NB4 (cell line): Measurements from ENCODE around the gene OTUD7B.

Source experiments
- DNase-seq: peaks from one replicate; pipeline ENCODE4 v3.0.0; 2010; ENCODE audit warnings: low read depth
- H3K4me3 ChIP-seq: one replicate; pipeline ENCODE4 v1.5.1; 2011; ENCODE audit warnings: mild to moderate bottlenecking, low read depth, low read length, moderate library complexity
- MYC ChIP-seq: IDR thresholded peaks from 2 replicates; pipeline ENCODE4 v1.6.1; 2011; ENCODE audit warnings: low read depth, low read length
- POLR2A ChIP-seq: IDR thresholded peaks from 2 replicates; pipeline ENCODE4 v1.6.1; 2011; ENCODE audit warnings: mild to moderate bottlenecking; ENCODE audit not compliant: insufficient read length; ENCODE audit errors: extremely low read depth
- TF ChIP-seq, protein P1 (sequence below): IDR thresholded peaks from 2 replicates; pipeline ENCODE4 v1.6.1; 2011; ENCODE audit warnings: low read depth, low read length
- TF ChIP-seq, protein P2 (sequence below): IDR thresholded peaks from one replicate; pipeline ENCODE4 v1.5.1; 2012; ENCODE audit warnings: low read depth, low read length

Gene OTUD7B

DNA sequence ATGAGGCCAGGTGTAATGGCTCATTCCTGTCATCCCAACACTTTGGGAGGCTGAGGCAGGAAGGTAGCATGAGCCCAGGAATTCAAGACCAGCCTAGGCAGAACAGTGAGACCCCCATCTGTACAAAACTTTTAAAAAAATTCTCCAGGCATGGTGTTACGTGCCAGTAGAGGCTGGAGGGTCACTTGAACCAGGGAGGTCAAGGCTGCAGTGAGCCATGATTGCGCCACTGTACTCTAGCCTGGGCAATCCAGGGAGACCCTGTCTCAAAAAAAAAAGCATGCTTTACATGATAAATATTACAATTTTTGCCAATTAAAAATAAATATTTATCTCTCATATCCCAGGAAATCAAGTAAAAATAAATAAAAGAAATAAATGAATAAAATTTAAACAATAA, 39.4 kb upstream of the OTUD7B start:
- DNase-seq, result no peak
- TF ChIP-seq, protein P1, sequence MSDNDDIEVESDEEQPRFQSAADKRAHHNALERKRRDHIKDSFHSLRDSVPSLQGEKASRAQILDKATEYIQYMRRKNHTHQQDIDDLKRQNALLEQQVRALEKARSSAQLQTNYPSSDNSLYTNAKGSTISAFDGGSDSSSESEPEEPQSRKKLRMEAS, result no peak
- no peak for TF ChIP-seq MYC
- TF ChIP-seq, protein P2, sequence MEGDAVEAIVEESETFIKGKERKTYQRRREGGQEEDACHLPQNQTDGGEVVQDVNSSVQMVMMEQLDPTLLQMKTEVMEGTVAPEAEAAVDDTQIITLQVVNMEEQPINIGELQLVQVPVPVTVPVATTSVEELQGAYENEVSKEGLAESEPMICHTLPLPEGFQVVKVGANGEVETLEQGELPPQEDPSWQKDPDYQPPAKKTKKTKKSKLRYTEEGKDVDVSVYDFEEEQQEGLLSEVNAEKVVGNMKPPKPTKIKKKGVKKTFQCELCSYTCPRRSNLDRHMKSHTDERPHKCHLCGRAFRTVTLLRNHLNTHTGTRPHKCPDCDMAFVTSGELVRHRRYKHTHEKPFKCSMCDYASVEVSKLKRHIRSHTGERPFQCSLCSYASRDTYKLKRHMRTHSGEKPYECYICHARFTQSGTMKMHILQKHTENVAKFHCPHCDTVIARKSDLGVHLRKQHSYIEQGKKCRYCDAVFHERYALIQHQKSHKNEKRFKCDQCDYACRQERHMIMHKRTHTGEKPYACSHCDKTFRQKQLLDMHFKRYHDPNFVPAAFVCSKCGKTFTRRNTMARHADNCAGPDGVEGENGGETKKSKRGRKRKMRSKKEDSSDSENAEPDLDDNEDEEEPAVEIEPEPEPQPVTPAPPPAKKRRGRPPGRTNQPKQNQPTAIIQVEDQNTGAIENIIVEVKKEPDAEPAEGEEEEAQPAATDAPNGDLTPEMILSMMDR, result no peak
- no peak overlapping the region for H3K4me3 ChIP-seq

DNA sequence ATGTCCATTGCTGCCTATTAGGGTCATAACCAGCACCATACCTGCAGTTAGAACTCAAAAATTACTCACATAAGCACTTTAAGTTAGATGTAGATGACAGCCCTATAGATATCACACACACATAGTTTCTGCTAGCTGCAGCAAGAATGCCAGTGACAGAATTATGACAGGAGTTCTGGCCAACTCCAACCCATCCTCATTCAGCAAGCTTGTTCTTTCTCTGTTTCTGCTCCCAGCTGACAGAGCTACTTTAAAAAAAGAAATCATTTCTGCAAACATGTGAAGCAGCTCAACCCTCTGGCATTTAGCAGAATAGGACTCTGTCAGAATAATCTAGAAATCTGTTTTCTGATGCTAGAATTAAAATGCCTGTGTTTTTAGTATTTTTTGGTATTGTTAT, 23.8 kb upstream of the OTUD7B start:
- TF ChIP-seq, protein P1, result no peak
- TF ChIP-seq, protein P2, result no peak
- TF ChIP-seq POLR2A (no peak), MYC (no peak)
- no peak overlapping the region for H3K4me3 ChIP-seq
- no peak for DNase-seq

DNA sequence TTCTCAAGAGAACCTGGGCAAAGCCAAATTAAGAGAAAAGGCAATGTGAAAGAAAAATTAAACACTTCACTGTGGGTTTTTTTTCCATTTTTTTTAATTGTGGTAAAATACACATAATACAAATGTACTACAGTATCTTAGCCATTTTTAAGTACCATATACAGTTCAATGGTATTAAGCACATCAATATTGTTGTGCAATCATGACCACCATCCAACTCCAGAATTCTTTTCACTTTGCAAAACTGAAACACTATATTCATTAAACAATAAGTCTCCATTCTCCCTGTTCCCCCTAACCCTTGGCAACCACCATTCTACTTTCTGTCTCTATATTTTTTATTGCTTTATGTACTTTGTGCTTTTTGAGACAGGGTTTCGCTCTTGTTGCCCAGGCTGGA, 17.8 kb upstream of the OTUD7B start:
- DNase-seq, result no peak
- TF ChIP-seq POLR2A (no peak), MYC (no peak)
- TF ChIP-seq, protein P2, result no peak
- TF ChIP-seq, protein P1, result no peak
- no peak overlapping the region for H3K4me3 ChIP-seq

DNA sequence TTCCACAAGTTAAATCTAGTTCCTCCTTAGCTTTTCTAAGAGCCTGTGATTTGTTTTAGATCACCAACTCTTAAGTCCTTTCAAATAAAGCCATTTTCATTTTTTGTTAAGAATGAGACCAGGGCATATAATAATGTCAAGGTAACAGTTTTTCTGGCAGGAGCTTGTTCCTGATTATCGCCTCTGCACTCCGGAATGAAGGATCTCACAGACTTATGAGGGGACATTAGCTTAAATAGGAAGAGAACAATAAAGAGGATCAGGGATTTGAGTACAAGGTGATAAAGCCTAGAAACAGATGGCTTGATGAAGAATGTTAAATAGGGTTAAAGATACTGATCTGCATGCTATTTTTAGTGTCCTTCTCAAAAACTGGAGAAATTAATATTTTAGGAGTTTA, 13.6 kb upstream of the OTUD7B start:
- no peak overlapping the region for H3K4me3 ChIP-seq
- DNase-seq, result no peak
- TF ChIP-seq, protein P1, result no peak
- TF ChIP-seq POLR2A, result no peak
- TF ChIP-seq, protein P2, result no peak
- TF ChIP-seq MYC, result no peak

DNA sequence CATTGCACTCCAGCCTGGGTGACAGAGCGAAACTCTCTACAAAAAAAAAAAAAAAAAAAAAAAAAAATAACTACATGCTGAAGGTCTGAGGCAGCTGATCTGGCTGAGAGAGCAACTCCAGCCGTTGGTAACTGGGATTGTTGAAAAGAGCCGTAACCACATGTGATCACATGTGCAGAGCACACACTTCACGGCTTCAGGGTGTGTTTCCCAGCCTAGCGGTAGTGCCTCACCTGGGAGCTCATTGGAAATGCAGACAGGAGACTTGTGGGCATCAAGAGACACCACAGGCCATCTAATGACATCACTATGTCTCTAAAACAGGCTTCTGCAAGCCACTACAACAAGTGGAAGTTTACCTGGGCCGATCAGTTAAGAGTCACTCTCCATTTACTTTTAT, 11.8 kb upstream of the OTUD7B start:
- no peak for DNase-seq
- H3K4me3 ChIP-seq, result no peak overlapping the region
- TF ChIP-seq MYC (no peak), POLR2A (no peak)
- TF ChIP-seq, protein P2, result no peak
- TF ChIP-seq, protein P1, result no peak

DNA sequence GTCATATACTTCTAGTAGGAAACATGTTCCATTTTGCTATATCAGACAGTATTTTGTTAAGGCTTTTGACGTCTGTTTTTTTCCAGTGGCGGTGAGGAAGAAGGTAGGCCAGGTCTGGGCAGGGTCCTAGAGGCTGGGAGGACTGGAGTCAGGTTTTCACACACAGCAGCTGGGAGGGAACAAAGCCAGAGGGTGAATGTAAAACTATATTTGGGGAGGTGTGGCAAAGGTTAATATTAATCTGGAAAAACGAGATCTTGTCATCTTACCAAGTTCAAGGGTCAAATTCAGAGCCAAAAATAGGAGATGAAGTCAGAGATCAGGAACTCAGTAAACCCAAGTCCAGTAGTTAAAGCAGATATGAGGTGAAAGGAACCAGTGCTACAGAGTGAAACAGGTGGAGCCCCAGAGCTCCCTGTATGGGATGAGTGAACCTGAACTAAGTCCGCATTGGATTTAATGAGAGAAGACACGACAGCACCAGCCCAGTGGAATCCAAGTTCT, 10.7 kb upstream of the OTUD7B start:
- no peak for DNase-seq
- TF ChIP-seq, protein P2, result no peak
- TF ChIP-seq MYC, result no peak
- TF ChIP-seq POLR2A, result no peak
- TF ChIP-seq, protein P1, result no peak
- no peak overlapping the region for H3K4me3 ChIP-seq
